ENCODE data around the gene RASSF8.

The RASSF8 gene

GRCh38 chr12:26065451-26065850 is 107.0 kb downstream of the RASSF8 start:
- no peak for FAIRE-seq

GRCh38 chr12:26068503-26068902 is 110.0 kb downstream of the RASSF8 start:
- FAIRE-seq, result no peak

GRCh38 chr12:26069796-26070195 is 111.3 kb downstream of the RASSF8 start:
- FAIRE-seq, result no peak

GRCh38 chr12:26077915-26078702 is 119.6 kb downstream of the RASSF8 start:
- FAIRE-seq, result no peak

- FAIRE-seq, result no peak
These were observed 122.4 kb downstream of the RASSF8 start for GRCh38 chr12:26080911-26081310.

GRCh38 chr12:26086936-26087335 is 128.5 kb downstream of the RASSF8 start:
- FAIRE-seq, result no peak

GRCh38 chr12:26088998-26089397 is 130.5 kb downstream of the RASSF8 start:
- FAIRE-seq, result no peak

- no peak for FAIRE-seq
These were observed 132.5 kb downstream of the RASSF8 start for GRCh38 chr12:26090836-26091510.

GRCh38 chr12:26091822-26092221 is 133.3 kb downstream of the RASSF8 start:
- no peak for FAIRE-seq

- FAIRE-seq, result no peak
These were observed 134.0 kb downstream of the RASSF8 start for GRCh38 chr12:26092346-26093105.

GRCh38 chr12:26095186-26095585 is 136.7 kb downstream of the RASSF8 start:
- FAIRE-seq, result no peak

GRCh38 chr12:26096036-26096435 is 137.6 kb downstream of the RASSF8 start:
- FAIRE-seq, result no peak

- FAIRE-seq, result peak; percentile 36
These were observed 138.8 kb downstream of the RASSF8 start for GRCh38 chr12:26097046-26097878.

- no peak for FAIRE-seq
These were observed 142.3 kb downstream of the RASSF8 start for GRCh38 chr12:26100666-26101349.

GRCh38 chr12:26101350-26101734 is 142.9 kb downstream of the RASSF8 start:
- FAIRE-seq, result no peak

- FAIRE-seq, result no peak
These were observed 143.3 kb downstream of the RASSF8 start for GRCh38 chr12:26101763-26102162.

GRCh38 chr12:26102953-26103352 is 144.5 kb downstream of the RASSF8 start:
- FAIRE-seq, result no peak

- FAIRE-seq, result no peak
These were observed 147.9 kb downstream of the RASSF8 start for GRCh38 chr12:26106347-26106746.

GRCh38 chr12:26108915-26109314 is 150.4 kb downstream of the RASSF8 start:
- no peak for FAIRE-seq

- no peak for FAIRE-seq
These were observed 150.9 kb downstream of the RASSF8 start for GRCh38 chr12:26109343-26109881.

GRCh38 chr12:26112232-26112631 is 153.8 kb downstream of the RASSF8 start:
- no peak for FAIRE-seq

- no peak for FAIRE-seq
These were observed 154.2 kb downstream of the RASSF8 start for GRCh38 chr12:26112703-26113147.

Data from colon (tissue), 2 donors.